Small intestine (tissue), 7 donors: ENCODE measurements around the gene METTL4. TPM values are rescaled to one million over a fixed set of nuclear protein-coding genes. Genes with fewer than 3 reads are reported as not detected.
"Not testable (repeated sequence)": the region's sequence is repeated elsewhere in the genome, so short reads cannot be mapped to it uniquely, and the experiment has no call there.

Source experiments
- DNase-seq, 2 donors: peaks; one replicate each; pipeline versions ENCODE4 v3.0.0 to v3.0.0-alpha.2; 2013
- FAIRE-seq: peaks from 2 replicates; lab custom pipeline; 2012; peaks lifted over from hg19 to GRCh38; lab: Jason Lieb, UNC
- H3K27ac ChIP-seq, 3 donors: one replicate each; pipeline ENCODE4 v1.5.1; 2013; ENCODE audit warnings: low read length in 2 of 3, mild to moderate bottlenecking in 2 of 3, control low read depth in 1 of 3, inconsistent platforms in 1 of 3, low read depth in 1 of 3, moderate library complexity in 1 of 3
- H3K27me3 ChIP-seq, 3 donors: one replicate each; pipeline ENCODE4 v1.6.1; 2013; ENCODE audit warnings: low read length in 3 of 3, inconsistent platforms in 1 of 3; ENCODE audit not compliant: control insufficient read depth in 3 of 3, insufficient read depth in 3 of 3
- H3K36me3 ChIP-seq, 3 donors: one replicate each; pipeline ENCODE4 v1.6.1; 2013; ENCODE audit warnings: low read length in 3 of 3, inconsistent platforms in 1 of 3, low read depth in 1 of 3, mild to moderate bottlenecking in 1 of 3, moderate library complexity in 1 of 3; ENCODE audit not compliant: control insufficient read depth in 3 of 3, insufficient read depth in 2 of 3
- H3K4me1 ChIP-seq, 3 donors: one replicate each; pipeline ENCODE4 v1.6.1; 2013; ENCODE audit warnings: low read length in 2 of 3, inconsistent platforms in 1 of 3, low read depth in 1 of 3, mild to moderate bottlenecking in 1 of 3, moderate library complexity in 1 of 3; ENCODE audit not compliant: control insufficient read depth in 3 of 3, insufficient read depth in 2 of 3
- H3K4me3 ChIP-seq, 3 donors: one replicate each; pipeline ENCODE4 v1.5.1; 2013; ENCODE audit warnings: low read length in 3 of 3, control low read depth in 1 of 3, inconsistent platforms in 1 of 3, low read depth in 1 of 3, mild to moderate bottlenecking in 1 of 3, moderate library complexity in 1 of 3
- H3K9me3 ChIP-seq, 2 donors: one replicate each; pipeline ENCODE4 v1.6.1; 2013; ENCODE audit warnings: low read depth in 1 of 2, low read length in 1 of 2; ENCODE audit not compliant: control insufficient read depth in 2 of 2, insufficient read depth in 1 of 2
- WGBS, 3 donors: extraction: QIAGEN DNeasy Blood & Tissue Kit; methylation state at CpG; one replicate each; pipeline ENCODE4 v1.1.7; 2013; 5-methylcytosine and 5-hydroxymethylcytosine counted together
- polyA plus RNA-seq, 4 donors: library from polyadenylated mRNA; stranded (reverse) in 3 of 4; unstranded in 1 of 4; fragments of 200-250 nt in 3 of 4; fragments of 120-200 nt in 1 of 4; gene quantifications; one replicate each; pipeline versions ENCODE4 v1.2.1 to v1.2.3, GENCODE V29; 2013
- donor health status: healthy with polysubstance abuse.
- donor health status: control.
- donor health status: control.
- donor health status: Bipolar disorder and iron deficiency.
- donor health status: healthy.

The METTL4 gene
- polyA plus RNA-seq, 4 donors, result 5.1 to 11.6 (median 7.6) TPM

GRCh38 chr18:2555895-2556294, 15.4 kb downstream of the METTL4 start:
- Histone ChIP-seq H3K4me1 (no peaks in the 10 kb centered on the region), H3K27ac (no peak overlapping the region), H3K27me3 (no peaks in the 10 kb centered on the region), H3K9me3 (no peaks in the 10 kb centered on the region), H3K36me3 (peaks cover 0 to 6% (median 0%) of the 10 kb centered on the region in 3 donors), H3K4me3 (no peak overlapping the region)
- no peak for DNase-seq
- no peak for FAIRE-seq
- 73 to 83% (median 81%) methylated on average over 4 of the region's 4 CpGs for WGBS, 3 donors

GRCh38 chr18:2554696-2555095, 16.6 kb downstream of the METTL4 start:
- no peaks in the 10 kb centered on the region for H3K4me1 ChIP-seq
- 90 to 93% (median 91%) methylated on average over 4 of the region's 4 CpGs for WGBS, 3 donors
- DNase-seq, result no peak
- no peak for FAIRE-seq
- no peak overlapping the region for H3K4me3 ChIP-seq
- no peaks in the 10 kb centered on the region for H3K27me3 ChIP-seq
- no peak overlapping the region for H3K27ac ChIP-seq
- no peaks in the 10 kb centered on the region for H3K9me3 ChIP-seq
- H3K36me3 ChIP-seq, result peaks cover 0 to 6% (median 1%) of the 10 kb centered on the region in 3 donors

DNA sequence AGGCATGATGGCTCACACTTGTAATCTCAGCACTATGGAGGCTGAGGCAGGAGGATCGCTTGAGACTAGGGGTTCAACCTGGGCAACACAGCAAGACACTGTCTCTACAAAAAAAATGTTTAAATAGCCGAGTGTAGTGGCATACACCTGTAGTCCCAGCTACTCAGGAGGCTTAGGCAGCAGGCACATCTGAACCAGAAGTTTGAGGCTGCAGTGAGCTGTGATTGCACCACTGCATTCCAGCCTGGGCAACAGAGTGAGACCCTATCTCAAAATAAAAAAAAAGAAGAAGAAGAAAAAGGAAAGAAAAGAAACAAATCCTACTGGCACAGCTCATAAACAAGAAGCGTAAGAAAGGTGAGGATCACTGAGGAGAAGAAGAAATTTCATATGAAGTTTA, 19.9 kb downstream of the METTL4 start:
- 80 to 90% (median 83%) methylated on average over 3 of the region's 3 CpGs for WGBS, 3 donors
- Histone ChIP-seq H3K27ac (no peak overlapping the region), H3K4me1 (no peaks in the 10 kb centered on the region), H3K4me3 (no peak overlapping the region), H3K36me3 (peaks cover 0 to 6% (median 6%) of the 10 kb centered on the region in 3 donors), H3K9me3 (no peaks in the 10 kb centered on the region), H3K27me3 (no peaks in the 10 kb centered on the region)
- FAIRE-seq (no peak), DNase-seq (no peak)

- FAIRE-seq, result no peak
- peaks cover 0 to 6% (median 6%) of the 10 kb centered on the region in 3 donors for H3K36me3 ChIP-seq
- no peaks in the 10 kb centered on the region for H3K27me3 ChIP-seq
Observed at GRCh38 chr18:2549462-2549861, 21.8 kb downstream of the METTL4 start.

DNA sequence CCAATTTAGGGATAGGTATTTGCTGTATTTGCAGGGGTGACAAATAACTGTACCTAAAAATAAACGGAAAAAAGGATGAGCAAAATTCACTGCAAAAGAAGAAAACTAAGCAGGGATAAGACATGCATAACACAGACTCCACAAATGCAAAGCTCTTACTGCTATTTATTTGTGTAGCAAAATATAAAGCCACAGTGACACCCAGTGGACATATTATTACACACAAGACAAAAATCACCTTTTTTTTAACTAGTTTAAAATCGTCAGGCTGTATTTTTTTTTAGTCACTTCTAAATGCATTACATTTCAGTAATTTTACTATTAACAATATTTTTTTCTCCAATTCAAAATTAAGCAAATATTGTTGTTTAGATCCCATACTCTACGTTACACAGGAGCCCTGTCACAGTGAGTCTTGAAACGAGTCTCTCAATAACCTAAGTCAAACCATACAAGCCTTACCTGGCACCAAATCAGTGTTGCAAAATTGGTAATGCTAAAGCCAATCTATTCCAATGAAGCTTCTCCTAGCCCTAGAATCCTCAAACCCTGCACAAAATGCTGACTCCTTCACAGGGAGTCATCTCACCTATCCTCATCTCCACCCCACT, 23.7 kb downstream of the METTL4 start:
- Histone ChIP-seq H3K36me3 (peaks cover 0 to 8% (median 6%) of the 10 kb centered on the region in 3 donors), H3K27me3 (no peaks in the 10 kb centered on the region), H3K4me1 (no peaks in the 10 kb centered on the region), H3K27ac (no peak overlapping the region), H3K9me3 (no peaks in the 10 kb centered on the region), H3K4me3 (no peak overlapping the region)
- 55 to 58% (median 55%) methylated on average over 4 of the region's 4 CpGs for WGBS, 3 donors
- DNase-seq (peak; percentile 37 to 50), FAIRE-seq (peak; percentile 44)

More at GRCh38 chr18:2549462-2549861, 21.8 kb downstream of the METTL4 start:
- DNase-seq, result no peak
- no peak overlapping the region for H3K27ac ChIP-seq
- no peaks in the 10 kb centered on the region for H3K4me1 ChIP-seq
- no peak overlapping the region for H3K4me3 ChIP-seq
- 87 to 100% (median 94%) methylated on average over 2 of the region's 2 CpGs for WGBS, 3 donors
- no peaks in the 10 kb centered on the region for H3K9me3 ChIP-seq

DNA sequence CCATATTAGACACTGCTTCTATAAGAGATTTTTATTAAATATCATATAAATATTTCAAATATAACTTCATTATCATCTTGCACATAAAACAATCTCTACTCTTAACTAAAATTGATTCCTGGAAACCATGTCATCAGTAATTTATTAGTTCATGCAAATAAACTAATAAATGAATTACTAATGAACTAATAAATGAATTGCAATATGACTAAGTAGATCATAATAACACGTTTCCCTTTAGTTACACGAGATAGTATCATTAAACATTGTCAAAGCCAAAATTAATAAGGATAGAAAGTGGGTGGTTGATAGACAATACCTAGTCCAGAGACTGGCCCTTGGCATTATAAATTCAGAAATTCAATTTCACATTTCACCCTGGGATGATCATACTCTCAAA, 26.1 kb downstream of the METTL4 start:
- DNase-seq (no peak), FAIRE-seq (no peak)
- H3K4me3 ChIP-seq, result no peak overlapping the region
- no peak overlapping the region for H3K27ac ChIP-seq
- 28 to 54% (median 37%) methylated on average over 2 of the region's 2 CpGs for WGBS, 3 donors
- H3K9me3 ChIP-seq, result no peaks in the 10 kb centered on the region
- no peaks in the 10 kb centered on the region for H3K4me1 ChIP-seq
- no peaks in the 10 kb centered on the region for H3K27me3 ChIP-seq
- peaks cover 0 to 8% (median 0%) of the 10 kb centered on the region in 3 donors for H3K36me3 ChIP-seq

- not testable (repeated sequence) for H3K9me3 ChIP-seq, H3K4me3 ChIP-seq, H3K27ac ChIP-seq, FAIRE-seq, H3K4me1 ChIP-seq, H3K36me3 ChIP-seq, H3K27me3 ChIP-seq
- WGBS, 3 donors, result no CpG with 5 or more reads among the region's 3 CpGs
- peak; percentile 21 to 38 for DNase-seq
Observed at GRCh38 chr18:2541925-2542563, 29.3 kb downstream of the METTL4 start.

DNA sequence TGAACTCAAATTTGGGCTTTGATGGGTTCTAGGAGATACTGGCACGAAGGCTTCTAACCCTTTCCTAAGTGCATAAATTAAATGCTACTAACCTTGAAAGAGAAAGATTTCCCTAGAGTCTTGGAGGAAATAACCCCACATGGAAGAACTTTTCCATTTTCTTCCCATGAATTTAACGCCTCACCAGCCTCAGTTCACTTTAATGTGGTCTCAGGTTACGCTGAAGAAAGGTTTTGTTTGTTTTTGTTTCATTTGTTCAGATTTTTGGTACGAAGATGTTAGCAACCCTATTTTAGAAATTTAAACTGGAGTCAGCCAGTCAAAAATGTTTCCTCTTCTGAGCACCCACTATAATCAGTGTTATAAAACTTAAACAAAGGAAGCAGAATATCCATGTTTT, 30.7 kb downstream of the METTL4 start:
- Histone ChIP-seq H3K27ac (no peak overlapping the region), H3K4me3 (no peak overlapping the region), H3K9me3 (no peaks in the 10 kb centered on the region), H3K36me3 (peaks cover 0 to 6% (median 2%) of the 10 kb centered on the region in 3 donors), H3K4me1 (no peaks in the 10 kb centered on the region), H3K27me3 (no peaks in the 10 kb centered on the region)
- no peak for DNase-seq
- no peak for FAIRE-seq
- 89 to 96% (median 90%) methylated on average over 4 of the region's 4 CpGs for WGBS, 3 donors
